ENCODE measurements around the gene TMEM134. TPM values are rescaled to one million over a fixed set of nuclear protein-coding genes. Genes with fewer than 3 reads are reported as not detected.
A peak's percentile ranks its signal among the peaks of the same experiment; 100 is the strongest.

Gene TMEM134
- total RNA-seq, 2 experiments from 2014 or later, result 36.3 to 37.6 TPM

DNA sequence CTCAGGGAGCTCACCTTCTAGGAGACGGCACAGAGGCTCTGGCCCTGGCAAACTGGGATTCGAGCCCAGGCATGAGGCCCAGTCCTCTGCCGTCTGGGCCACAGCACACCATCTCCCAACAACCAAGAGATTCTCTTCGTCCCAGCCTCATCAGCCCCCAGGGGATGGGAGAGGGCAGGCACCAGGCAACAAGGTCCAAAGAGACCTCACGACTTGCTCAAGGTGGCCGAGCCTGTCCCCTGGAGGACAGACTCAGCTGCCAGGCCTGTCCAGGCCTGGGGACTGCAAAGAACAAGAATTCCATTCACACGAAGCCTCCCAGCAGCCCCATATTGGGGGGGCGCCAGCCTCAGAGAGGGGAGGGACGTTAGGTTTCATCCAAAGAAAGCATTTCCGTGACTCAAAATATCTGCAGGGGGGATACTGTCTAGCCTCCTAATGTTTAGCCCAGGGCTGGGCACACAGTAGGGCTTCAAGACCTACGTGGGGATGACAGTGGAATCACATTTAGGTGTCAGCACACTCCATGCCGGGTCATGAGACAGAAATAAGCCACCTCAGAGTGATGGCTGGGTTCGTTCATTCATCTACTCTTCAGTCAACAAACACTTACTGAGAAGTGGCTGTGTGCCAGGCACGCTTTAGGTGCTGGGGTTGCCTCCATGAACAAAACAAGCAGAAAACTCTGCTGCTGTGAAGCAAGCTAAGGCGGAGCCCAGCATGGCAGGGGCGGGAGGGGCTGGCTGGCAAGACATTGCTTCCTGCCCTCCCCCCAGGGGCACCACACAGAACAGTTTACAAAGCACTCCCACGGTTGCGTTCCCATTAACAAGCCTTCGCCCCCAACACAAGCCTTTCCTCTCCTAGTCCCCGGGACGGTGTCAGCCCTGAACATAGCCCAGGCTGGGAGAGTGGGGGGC is 52.4 kb downstream of the TMEM134 start:
- DNase-seq, result peak; percentile 63
- CTCF ChIA-PET, result interaction anchor here (2.5 kb wide), 1 partner anchor 13 kb away, joined by 10 read pairs; the partner anchor contains the start of gene TBC1D10C
- peak overlapping the region; percentile 56 for H3K27ac Mint-ChIP-seq

DNA sequence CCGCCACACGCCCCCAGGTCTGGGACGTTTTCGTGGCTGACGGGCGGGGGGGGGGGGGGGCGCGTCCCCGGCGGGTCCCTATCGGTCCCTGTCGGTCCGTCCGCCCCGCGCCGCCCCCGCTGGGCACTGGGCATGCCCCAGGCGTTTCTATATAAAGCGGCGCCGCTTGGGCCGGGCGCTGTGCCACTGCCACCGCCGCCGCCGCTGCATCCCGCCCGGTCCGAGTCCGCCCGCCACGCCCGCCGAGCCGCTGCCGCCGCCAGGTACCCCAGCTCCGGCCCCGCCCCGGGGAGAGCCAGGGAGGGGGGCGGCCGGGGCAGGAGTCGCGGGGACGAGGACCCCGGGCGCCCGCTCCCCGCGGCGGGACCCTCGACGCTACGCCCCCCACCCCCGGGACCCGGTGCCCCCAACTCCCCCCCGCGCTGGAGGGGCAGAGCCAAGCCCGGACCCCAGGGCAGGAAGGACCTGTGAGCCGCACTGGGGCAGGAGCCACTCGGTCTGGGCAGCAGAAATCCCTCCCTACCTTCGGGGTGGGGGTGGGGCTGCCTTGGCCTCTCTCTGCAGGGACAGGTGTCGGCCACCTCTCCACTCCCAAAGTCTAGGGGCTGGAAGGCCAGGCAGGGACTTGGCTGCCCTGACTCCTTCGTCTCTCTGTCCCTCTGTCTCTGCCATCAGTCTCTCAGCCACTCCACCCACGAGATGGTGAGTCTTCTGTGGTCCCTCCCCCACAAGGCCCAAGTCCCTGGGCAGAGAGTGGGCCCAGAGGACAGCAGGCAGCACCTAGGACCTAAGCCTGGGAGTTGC is 53.3 kb downstream of the TMEM134 start, which contains the start of gene CARNS1:
Gene CARNS1, plus strand, starts transcription at position 178 of the 804 bp plus-strand sequence. Its CDS starts 522 bp downstream, at position 700.
- peak within 1 kb of the TSS; percentile 11 for H3K4me3 Mint-ChIP-seq
- CTCF ChIA-PET, result no interaction called here

More for the DNA sequence above, 52.4 kb downstream of the TMEM134 start:
- H3K9me3 Mint-ChIP-seq, result no peaks in the 10 kb centered on the region
- peaks cover 55% of the 10 kb centered on the region for H3K4me1 Mint-ChIP-seq
- POLR2A ChIA-PET, result interaction anchor here (1.0 to 11.7 kb wide), 8 partner anchors 9 to 68 kb away, joined by 3 to 155 read pairs (median 15); partner anchors contain the start of genes POLD4, PPP1CA, PTPRCAP and RPS6KB2
- H3K27me3 Mint-ChIP-seq, result peaks cover 17% of the 10 kb centered on the region
- H3K4me3 Mint-ChIP-seq, result peak overlapping the region; percentile 38
- H3K36me3 Mint-ChIP-seq (ENCODE audit: low read depth), result no peaks in the 10 kb centered on the region

DNA sequence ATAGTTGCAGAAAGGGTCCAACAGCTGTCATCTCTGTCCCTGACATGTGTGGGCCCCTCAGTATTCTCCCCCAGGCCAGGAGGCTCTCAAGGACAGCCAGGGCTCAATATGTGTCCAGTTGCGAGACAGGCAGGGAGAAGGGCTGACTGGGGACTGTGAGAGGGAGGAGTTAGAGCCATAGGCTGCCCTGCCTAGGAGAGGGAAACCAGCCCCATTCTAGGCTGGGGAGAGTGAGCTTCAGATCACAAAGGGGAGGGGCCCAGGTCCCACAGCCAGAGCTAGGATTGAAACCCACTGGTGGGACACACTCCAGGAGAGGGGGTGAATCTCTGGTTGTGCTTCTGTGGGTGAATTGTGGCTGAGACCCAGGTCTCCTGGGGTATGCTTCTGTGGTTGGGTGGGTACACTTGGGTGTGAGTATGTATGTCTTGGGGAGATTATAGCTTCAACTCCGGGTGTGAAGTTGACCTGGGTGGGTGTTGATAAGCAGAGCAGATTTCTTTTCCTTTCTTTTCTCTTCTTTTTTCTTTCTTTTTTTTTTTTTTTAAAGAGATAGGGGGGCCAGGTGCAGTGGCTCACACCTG is 55.7 kb downstream of the TMEM134 start:
- DNase-seq, result no peak
- Mint-ChIP-seq H3K27me3 (peaks cover 17% of the 10 kb centered on the region), H3K9me3 (no peaks in the 10 kb centered on the region), H3K27ac (no peak overlapping the region), H3K4me1 (peaks cover 66% of the 10 kb centered on the region), H3K4me3 (no peak overlapping the region), H3K36me3 (ENCODE audit: low read depth) (peaks cover 26% of the 10 kb centered on the region)
- ChIA-PET CTCF (interaction anchor here (1.6 to 2.7 kb wide), 2 partner anchors 10 to 26 kb away, joined by 4 to 21 read pairs; partner anchors contain the start of genes PPP1CA and TBC1D10C), POLR2A (interaction anchor here (0.7 to 11.7 kb wide), 13 partner anchors 7 to 125 kb away, joined by 3 to 155 read pairs (median 3); partner anchors contain the start of genes PPP1CA, PTPRCAP, RPS6KB2 and TBC1D10C)

More for the DNA sequence above, 53.3 kb downstream of the TMEM134 start, which contains the start of gene CARNS1:
- peaks cover 6% of the 10 kb centered on the region for H3K36me3 Mint-ChIP-seq (ENCODE audit: low read depth)
- H3K4me1 Mint-ChIP-seq, result peaks cover 60% of the 10 kb centered on the region
- POLR2A ChIA-PET, result interaction anchor here (1.4 to 11.7 kb wide), 6 partner anchors 8 to 69 kb away, joined by 5 to 155 read pairs (median 44); partner anchors contain the start of genes PPP1CA, PTPRCAP, RPS6KB2 and TBC1D10C
- H3K27ac Mint-ChIP-seq, result no peak within 1 kb of the TSS
- peaks cover 17% of the 10 kb centered on the region for H3K27me3 Mint-ChIP-seq
- DNase-seq, result no peak
- H3K9me3 Mint-ChIP-seq, result no peaks in the 10 kb centered on the region

DNA sequence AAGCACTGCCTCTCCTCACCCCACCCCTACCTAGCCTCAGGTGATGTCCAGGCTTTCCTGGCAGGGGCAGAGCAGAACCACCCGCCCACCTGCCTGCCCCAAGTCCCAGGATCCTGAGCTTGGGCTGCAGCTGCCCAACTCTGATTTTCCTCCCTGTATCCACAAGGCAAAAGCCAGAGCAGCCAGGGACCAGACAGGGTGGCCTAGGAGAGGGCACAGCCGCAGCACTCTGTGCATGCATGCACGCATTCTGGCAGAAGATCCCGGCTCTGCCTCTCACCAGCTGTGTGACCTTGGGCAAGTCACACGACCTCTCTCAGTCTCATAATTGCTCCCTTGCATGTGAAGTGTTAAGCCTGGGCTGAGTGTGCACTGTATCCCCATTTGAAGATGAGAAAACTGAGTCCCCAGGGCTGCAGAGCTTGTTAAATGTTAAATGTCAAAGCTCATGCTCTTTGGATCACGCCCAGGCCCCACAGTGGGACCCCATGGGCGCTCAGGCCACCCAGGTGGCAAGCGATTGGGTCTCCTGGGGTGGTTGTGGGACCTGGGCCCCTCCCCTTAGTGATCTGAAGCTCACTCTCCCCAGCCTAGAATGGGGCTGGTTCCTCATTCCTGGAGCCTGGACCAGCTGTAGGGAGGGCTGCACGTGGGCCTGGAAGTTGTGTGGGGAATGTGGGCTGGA is 56.4 kb downstream of the TMEM134 start:
- POLR2A ChIA-PET, result interaction anchor here (1.0 to 11.7 kb wide), 12 partner anchors 8 to 125 kb away, joined by 3 to 155 read pairs (median 4); partner anchors contain the start of genes PPP1CA, PTPRCAP, RAD9A and RPS6KB2
- peaks cover 33% of the 10 kb centered on the region for H3K36me3 Mint-ChIP-seq (ENCODE audit: low read depth)

DNA sequence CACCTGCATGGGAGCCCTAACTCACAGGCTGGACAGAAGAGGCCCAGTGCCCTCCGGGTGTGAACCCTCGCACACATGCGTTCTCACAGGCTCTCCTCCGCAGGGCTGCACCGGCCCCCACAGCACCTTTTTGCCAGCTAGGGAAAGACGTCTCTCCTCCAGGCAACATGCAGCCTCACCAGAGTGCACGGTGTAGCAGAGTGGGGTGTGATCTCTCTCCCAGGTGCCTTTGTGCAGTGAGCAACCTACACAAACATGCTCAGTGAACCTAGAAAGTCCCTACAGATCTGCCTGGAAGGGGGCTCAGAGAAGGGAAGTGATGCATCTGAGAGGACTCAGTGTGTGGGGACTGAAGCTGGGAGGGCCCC is 57.3 kb downstream of the TMEM134 start:
- Mint-ChIP-seq H3K4me3 (no peak overlapping the region), H3K27me3 (peaks cover 14% of the 10 kb centered on the region), H3K27ac (no peak overlapping the region), H3K4me1 (peaks cover 73% of the 10 kb centered on the region), H3K9me3 (no peaks in the 10 kb centered on the region), H3K36me3 (ENCODE audit: low read depth) (peaks cover 41% of the 10 kb centered on the region)
- CTCF ChIA-PET, result interaction anchor here (1.6 to 2.7 kb wide), 2 partner anchors 9 to 77 kb away, joined by 5 to 21 read pairs; partner anchors contain the start of genes PPP1CA and TBC1D10C
- DNase-seq, result no peak
- POLR2A ChIA-PET, result interaction anchor here (1.2 to 11.7 kb wide), 7 partner anchors 9 to 26 kb away, joined by 4 to 155 read pairs (median 16); partner anchors contain the start of genes PPP1CA, PTPRCAP, RAD9A and RPS6KB2

More for the DNA sequence above, 56.4 kb downstream of the TMEM134 start:
- H3K4me3 Mint-ChIP-seq, result no peak overlapping the region
- H3K27me3 Mint-ChIP-seq, result peaks cover 17% of the 10 kb centered on the region
- H3K4me1 Mint-ChIP-seq, result peaks cover 69% of the 10 kb centered on the region
- no peak for DNase-seq
- CTCF ChIA-PET, result interaction anchor here (0.6 to 2.7 kb wide), 4 partner anchors 10 to 76 kb away, joined by 3 to 21 read pairs (median 4); partner anchors contain the start of genes PPP1CA and TBC1D10C
- H3K27ac Mint-ChIP-seq, result no peak overlapping the region
- no peaks in the 10 kb centered on the region for H3K9me3 Mint-ChIP-seq

Other genes with a start within 250 kb of the TMEM134 start
- gene GRK2, start 202.8 kb downstream of the TMEM134 start, total RNA-seq, result 100 to 1,000 TPM; 333 to 338 TPM
- gene ANKRD13D, start 179.9 kb downstream of the TMEM134 start, total RNA-seq, result 100 to 1,000 TPM; 157 to 163 TPM
- gene SSH3, start 165.7 kb downstream of the TMEM134 start, total RNA-seq, result 10 to 100 TPM; 15.4 to 19.0 TPM
- 10 to 100 TPM; 74.0 to 74.1 TPM for gene POLD4, start 115.7 kb downstream of the TMEM134 start, total RNA-seq
- under 1 TPM; 0.65 to 0.71 TPM for gene CLCF1, start 95.7 kb downstream of the TMEM134 start, total RNA-seq
- gene RAD9A, start 77.3 kb downstream of the TMEM134 start, total RNA-seq, result 10 to 100 TPM; 48.0 to 53.9 TPM
- gene PPP1CA, start 67.4 kb downstream of the TMEM134 start, total RNA-seq, result 100 to 1,000 TPM; 308 to 315 TPM
- 100 to 1,000 TPM; 285 to 310 TPM for gene TBC1D10C, start 65.2 kb downstream of the TMEM134 start, total RNA-seq
- gene CARNS1, start 53.6 kb downstream of the TMEM134 start, total RNA-seq, result 1 to 10 TPM in 1 of 2 experiments, under 1 TPM in 1; 0.76 to 1.1 TPM
- 10 to 100 TPM; 56.9 to 57.1 TPM for gene RPS6KB2, start 40.8 kb downstream of the TMEM134 start, total RNA-seq
- gene PTPRCAP, start 31.6 kb downstream of the TMEM134 start, total RNA-seq, result 100 to 1,000 TPM; 398 to 401 TPM
- gene CORO1B, start 25.8 kb downstream of the TMEM134 start, total RNA-seq, result 100 to 1,000 TPM; 192 to 196 TPM
- gene GPR152, start 16.5 kb downstream of the TMEM134 start, total RNA-seq, result not detected
- 1 to 10 TPM; 2.3 to 3.3 TPM for gene CABP4, start 13.9 kb downstream of the TMEM134 start, total RNA-seq
- gene AIP, start 13.8 kb upstream of the TMEM134 start, total RNA-seq, result 100 to 1,000 TPM; 152 to 159 TPM
- gene PITPNM1, start 36.1 kb upstream of the TMEM134 start, total RNA-seq, result 100 to 1,000 TPM; 116 to 120 TPM
- 100 to 1,000 TPM; 116 to 119 TPM for gene CDK2AP2, start 38.9 kb upstream of the TMEM134 start, total RNA-seq
- gene CABP2, start 54.2 kb upstream of the TMEM134 start, total RNA-seq, result not detected
- 100 to 1,000 TPM; 195 to 198 TPM for gene GSTP1, start 114.6 kb upstream of the TMEM134 start, total RNA-seq
- 100 to 1,000 TPM; 174 to 193 TPM for gene NDUFV1, start 137.7 kb upstream of the TMEM134 start, total RNA-seq
- gene NUDT8, start 160.7 kb upstream of the TMEM134 start, total RNA-seq, result 10 to 100 TPM in 1 of 2 experiments, 1 to 10 TPM in 1; 9.3 to 10.8 TPM
- not detected for gene TBX10, start 170.5 kb upstream of the TMEM134 start, total RNA-seq
- gene ACY3, start 181.5 kb upstream of the TMEM134 start, total RNA-seq, result under 1 TPM; 0.18 to 0.25 TPM
- not detected for gene ALDH3B2, start 205.4 kb upstream of the TMEM134 start, total RNA-seq

Data from activated CD4-positive, alpha-beta memory T cell treated with anti-CD3 and anti-CD28 coated beads, Interleukin-2, amount 10 ng/mL, durations not matched to agents 7 days and 5 days (primary cell).